Measurements from ENCODE around the gene EXO1.

- TF ChIP-seq CTCF (IDR thresholded peaks at IDR 0.05; ENCODE audit: poor library complexity) (no peak), EZH2 (IDR thresholded peaks at IDR 0.05; ENCODE audit: borderline replicate concordance) (no peak)
Observed at GRCh38 chr1:241895013-241895412, 47.0 kb downstream of the EXO1 start.
